ENCODE measurements around the gene CSH2. TPM values are rescaled to one million over a fixed set of nuclear protein-coding genes. Genes with fewer than 3 reads are reported as not detected.

CSH2 gene
- total and polyA plus RNA-seq, 2 of the 8 experiments (the other 6 are each of a cell fraction or from before 2014, with no cell fraction given), result 0.43 TPM; not detected in 1

DNA sequence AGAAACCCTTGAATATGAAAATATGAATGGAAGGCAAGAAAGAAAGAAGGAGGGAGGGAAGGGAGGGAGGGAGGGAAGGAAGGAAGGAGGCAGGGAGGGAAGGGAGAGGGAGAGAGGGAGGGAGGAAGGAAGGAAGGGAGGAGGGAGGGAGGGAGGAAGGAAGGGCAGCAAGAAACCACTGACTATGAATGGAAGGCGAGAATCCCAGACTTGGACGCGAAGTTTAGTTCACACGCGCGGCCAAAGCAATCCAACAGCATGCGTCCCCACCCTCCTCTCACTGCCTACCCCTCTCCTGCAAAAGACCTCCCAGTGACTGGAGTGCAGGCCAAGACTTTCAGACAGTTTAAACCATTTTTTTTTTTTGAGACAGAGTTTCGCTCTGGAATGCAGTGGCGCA, 23.1 kb downstream of the CSH2 start:
- DNase-seq (ENCODE audit: low read depth in 1 of 2, low spot score in 2 of 2) (no peak), FAIRE-seq (no peak)
- H3K4me1 ChIP-seq (replicated peaks in 1 of 4; ENCODE audit: control insufficient read depth in 3 of 4, insufficient read depth in 4 of 4, low read length in 3 of 4), result no peaks in the 10 kb centered on the region
- ChIA-PET CTCF (ENCODE audit: partially characterized antibody) (interaction anchor here (0.7 to 6.1 kb wide), 3 partner anchors 15 to 749 kb away, joined by 3 to 44 read pairs (median 4); no protein-coding TSS in a partner anchor), POLR2A (ENCODE audit: partially characterized antibody) (interaction anchor here (1.3 kb wide), 1 partner anchor 8 kb away, joined by 3 read pairs; no protein-coding TSS in a partner anchor)
- H3K56ac ChIP-seq (replicated peaks; ENCODE audit: insufficient read length, low read depth, low read length), result no peak overlapping the region
- no peak overlapping the region for H3K4me2 ChIP-seq (ENCODE audit: insufficient read depth in 1 of 2, low read depth in 2 of 2, low read length in 2 of 2)
- no peak overlapping the region for H2BK20ac ChIP-seq (ENCODE audit: low read length)
- no peak overlapping the region for H4K5ac ChIP-seq (ENCODE audit: insufficient read length, low read depth, low read length)
- H3K18ac ChIP-seq (ENCODE audit: extremely low read depth, low read length), result no peak overlapping the region
- 96% methylated on average over 8 of the region's 9 CpGs; no CpG with 5 or more reads in 1 of the 2 experiments for WGBS, 2 experiments (ENCODE audit: extremely low coverage in 1 of 2, insufficient coverage in 1 of 2, insufficient read length in 1 of 2, insufficient replicate concordance in 2 of 2, low coverage in 1 of 2, low lambda C conversion rate in 2 of 2, missing lambda C conversion rate in 1 of 2)
- no peak overlapping the region for H2AK5ac ChIP-seq (ENCODE audit: low read depth, low read length)
- H4K8ac ChIP-seq (ENCODE audit: extremely low read depth, insufficient read depth, low read length), result no peak overlapping the region
- no peak overlapping the region for H3K4ac ChIP-seq (replicated peaks; ENCODE audit: insufficient read length, low read depth, low read length)
- H3K36me3 ChIP-seq (ENCODE audit: control insufficient read depth in 2 of 4, insufficient read depth in 4 of 4, low read length in 3 of 4), result no peaks in the 10 kb centered on the region
- H3K9ac ChIP-seq (replicated peaks in 1 of 4; ENCODE audit: extremely low read depth in 1 of 4, low read depth in 3 of 4, low read length in 3 of 4), result no peak overlapping the region
- H2AFZ ChIP-seq (ENCODE audit: low read length), result no peak overlapping the region; the same call in 1 of the 2 replicates
- no peak overlapping the region for H3K14ac ChIP-seq (ENCODE audit: insufficient read length)
- H3K79me1 ChIP-seq (ENCODE audit: low read depth, low read length), result no peaks in the 10 kb centered on the region
- H2BK12ac ChIP-seq (ENCODE audit: low read depth, low read length), result no peak overlapping the region
- H4K20me1 ChIP-seq (replicated peaks in 1 of 2; ENCODE audit: control insufficient read depth in 1 of 2, insufficient read depth in 2 of 2, low read length in 2 of 2), result no peaks in the 10 kb centered on the region
- no peak overlapping the region for H4K91ac ChIP-seq (replicated peaks; ENCODE audit: insufficient read length, low read length)
- H3K9me3 ChIP-seq (ENCODE audit: insufficient read depth in 2 of 2, low read depth in 1 of 2, low read length in 1 of 2), result peaks cover 4 to 9% of the 10 kb centered on the region in 2 experiments; a peak in 3 of 4 replicates
- H3K27me3 ChIP-seq (replicated peaks in 1 of 4; ENCODE audit: control insufficient read depth in 3 of 4, extremely low read depth in 1 of 4, insufficient read depth in 3 of 4, low read length in 3 of 4), result peaks cover 0 to 26% (median 24%) of the 10 kb centered on the region in 4 experiments; a peak in 6 of 7 replicates
- no peak overlapping the region for H3K27ac ChIP-seq (ENCODE audit: low read depth, low read length)
- H3K23me2 ChIP-seq (ENCODE audit: low read depth, low read length), result peaks cover 2% of the 10 kb centered on the region
- no peak overlapping the region for H2BK5ac ChIP-seq (ENCODE audit: low read depth, low read length)
- no peak overlapping the region for H3K23ac ChIP-seq (ENCODE audit: insufficient read length)
- H2BK120ac ChIP-seq (replicated peaks; ENCODE audit: low read depth, low read length), result no peak overlapping the region
- no peak overlapping the region for H2BK15ac ChIP-seq (ENCODE audit: low read length)
- H3K79me2 ChIP-seq (ENCODE audit: control insufficient read depth in 1 of 2, insufficient read depth in 2 of 2, low read length in 2 of 2), result no peaks in the 10 kb centered on the region
- no peak overlapping the region for H3K4me3 ChIP-seq (ENCODE audit: extremely low read depth in 1 of 4, insufficient read depth in 2 of 4, low read depth in 3 of 4, low read length in 4 of 4)
- no peak for TF ChIP-seq ATF3 (IDR thresholded peaks at IDR 0.05; ENCODE audit: insufficient read depth, low read depth, low read length)

Data from H1 (cell line).